ENCODE results near the gene UGT2B17.

Gene UGT2B17

GRCh38 chr4:68490826-68491457 lies 85.2 kb downstream of the UGT2B17 start:
- no peak for DNase-seq (ENCODE audit: low spot score)
- TF ChIP-seq CTCF (IDR thresholded peaks at IDR 0.05; ENCODE audit: borderline replicate concordance, control extremely low read depth, extremely low read depth, insufficient read depth, missing control alignments): no peak
- in situ Hi-C loops (cut with MboI; ENCODE audit: low sequenced_read_pairs, unreplicated experiment): loop anchor here (25.0 kb wide), 1 partner anchor 671 kb away; no protein-coding TSS in a partner anchor

- no peak for DNase-seq (ENCODE audit: low spot score)
- TF ChIP-seq CTCF (IDR thresholded peaks at IDR 0.05; ENCODE audit: borderline replicate concordance, control extremely low read depth, extremely low read depth, insufficient read depth, missing control alignments): no peak
- in situ Hi-C loops (cut with MboI; ENCODE audit: low sequenced_read_pairs, unreplicated experiment): loop anchor here (25.0 kb wide), 1 partner anchor 673 kb away; no protein-coding TSS in a partner anchor
Measured at GRCh38 chr4:68489338-68489737, 86.8 kb downstream of the UGT2B17 start.

Data from GM13976 (cell line).